Activated T-cell treated with anti-CD3 and anti-CD28 coated beads for 24 hours (primary cell): ENCODE results near the gene PPP1R9A.

Experiments
- DNase-seq: peaks from one replicate; pipeline ENCODE4 v3.0.0-alpha.2; 2020; ENCODE audit warnings: low read depth

Gene PPP1R9A

DNA sequence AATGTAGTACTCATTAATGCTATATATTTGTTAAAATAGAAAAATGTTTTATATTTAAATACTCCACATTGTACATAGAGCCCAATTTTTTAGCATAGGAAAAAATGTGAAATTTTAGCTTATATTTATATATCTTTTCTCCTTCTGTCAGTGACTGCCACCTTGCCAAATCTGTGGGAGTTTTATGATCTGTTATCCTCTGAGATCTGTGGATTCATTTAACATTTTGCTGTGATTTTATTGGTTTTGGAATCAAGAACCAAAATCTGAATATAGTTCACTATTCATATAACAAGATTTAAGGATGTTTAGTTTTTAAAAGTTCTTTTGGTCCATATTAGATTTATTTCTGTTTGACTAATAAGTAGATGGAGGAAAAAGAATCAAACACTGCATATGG is 127.9 kb downstream of the PPP1R9A start:
- DNase-seq = no peak

DNA sequence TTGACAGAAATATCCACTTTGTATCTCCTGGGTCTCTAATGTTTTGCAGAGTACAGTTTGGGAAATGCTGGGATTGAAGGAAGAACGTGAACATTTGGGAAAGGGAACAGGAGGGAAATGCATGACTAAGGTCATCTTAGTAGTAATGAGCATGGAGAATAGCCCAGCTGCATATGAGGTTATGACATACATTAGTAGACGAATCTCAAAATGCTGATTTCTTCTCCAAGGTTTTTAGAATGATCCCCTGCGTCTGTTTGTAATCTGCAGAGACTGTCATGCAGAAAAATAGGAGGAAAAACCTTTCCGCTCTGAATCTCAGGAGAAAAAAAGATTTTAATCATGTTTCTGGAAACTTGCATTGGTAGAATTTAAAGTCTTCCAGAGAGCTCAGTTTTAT is 133.6 kb downstream of the PPP1R9A start:
- DNase-seq = no peak

DNA sequence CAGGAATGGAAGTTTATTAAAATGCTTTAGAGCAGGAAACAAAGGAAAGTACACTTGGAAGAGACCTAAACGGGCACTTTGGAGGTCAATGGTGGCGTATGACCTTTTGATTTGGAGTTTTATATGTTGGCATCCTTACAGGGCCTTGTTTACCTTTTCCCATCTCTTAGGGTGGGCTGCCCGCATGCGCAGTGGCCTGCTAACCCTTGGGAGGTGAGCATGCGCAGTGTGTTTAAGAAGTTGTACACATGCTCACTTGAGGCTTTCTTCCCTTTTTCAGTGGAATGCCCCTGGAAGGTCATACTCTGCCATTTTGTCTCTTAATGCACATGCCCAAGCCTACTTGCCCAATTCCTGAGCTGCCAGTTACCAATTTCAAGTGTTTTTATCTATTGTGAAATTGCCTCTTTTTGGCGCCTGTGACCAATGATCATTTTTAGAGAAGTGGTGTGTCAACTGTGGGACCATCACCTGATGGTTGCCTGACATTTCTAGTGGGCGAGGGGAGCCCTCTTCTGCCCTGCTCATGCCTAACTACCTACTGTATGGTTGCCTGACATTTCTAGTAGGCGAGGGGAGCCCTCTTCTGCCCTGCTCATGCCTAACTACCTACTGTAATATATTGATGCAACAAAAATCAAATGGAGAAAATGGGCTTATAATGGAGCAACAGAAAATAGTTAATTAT is 138.0 kb downstream of the PPP1R9A start:
- DNase-seq = no peak

DNA sequence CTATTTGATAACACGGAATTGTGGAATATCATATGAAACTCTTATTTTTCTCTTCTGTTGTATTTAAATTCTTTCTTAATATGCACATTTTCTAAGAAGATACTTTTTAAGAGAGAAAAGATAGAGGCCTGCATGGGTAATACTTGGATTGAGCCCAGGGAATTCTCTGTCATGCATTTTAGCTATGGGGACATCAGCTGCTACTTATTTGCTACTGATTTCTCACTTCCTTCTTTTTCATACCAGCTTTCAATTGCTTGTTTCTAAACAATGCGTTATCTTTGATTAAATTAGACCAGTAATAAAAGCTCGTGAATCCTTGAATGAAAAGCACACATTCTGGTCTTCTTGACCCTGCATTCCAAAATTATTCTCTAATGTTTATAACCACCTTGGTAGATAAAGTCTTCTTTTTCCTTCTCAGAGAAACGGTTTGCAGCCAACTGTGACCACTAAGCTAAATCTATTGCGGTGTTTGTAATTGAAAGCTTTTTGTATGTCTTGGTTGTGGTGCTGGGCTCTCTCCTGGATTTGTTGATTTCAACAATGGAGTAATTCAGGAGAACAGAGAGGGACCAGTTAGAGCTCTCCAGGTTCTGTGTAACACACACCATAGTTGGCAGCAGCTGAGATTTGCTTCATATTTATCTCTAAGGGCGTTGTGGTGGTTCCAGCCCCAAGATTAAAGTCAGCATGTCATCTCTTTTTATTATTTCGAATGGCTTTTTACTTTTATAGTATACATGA is 139.3 kb downstream of the PPP1R9A start:
- no peak for DNase-seq

DNA sequence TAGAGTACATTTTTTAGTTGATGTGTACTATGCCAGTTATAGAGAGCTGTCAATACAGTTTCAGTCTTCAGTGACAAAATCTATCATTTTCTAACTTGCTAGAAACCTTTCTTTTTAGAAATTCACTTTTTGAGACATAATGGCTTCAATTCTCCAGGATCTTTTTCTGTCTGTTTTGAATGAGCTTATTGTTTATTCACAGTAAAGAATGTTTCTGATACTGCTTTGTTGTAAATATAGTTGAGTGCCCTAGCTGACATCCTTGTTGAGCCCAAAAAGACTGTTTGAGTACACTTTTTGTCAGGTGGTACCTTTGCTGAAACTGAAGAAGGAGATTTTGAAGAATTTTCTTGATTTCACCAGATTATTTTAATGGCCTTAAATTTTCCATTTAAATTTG is 139.9 kb downstream of the PPP1R9A start:
- no peak for DNase-seq

DNA sequence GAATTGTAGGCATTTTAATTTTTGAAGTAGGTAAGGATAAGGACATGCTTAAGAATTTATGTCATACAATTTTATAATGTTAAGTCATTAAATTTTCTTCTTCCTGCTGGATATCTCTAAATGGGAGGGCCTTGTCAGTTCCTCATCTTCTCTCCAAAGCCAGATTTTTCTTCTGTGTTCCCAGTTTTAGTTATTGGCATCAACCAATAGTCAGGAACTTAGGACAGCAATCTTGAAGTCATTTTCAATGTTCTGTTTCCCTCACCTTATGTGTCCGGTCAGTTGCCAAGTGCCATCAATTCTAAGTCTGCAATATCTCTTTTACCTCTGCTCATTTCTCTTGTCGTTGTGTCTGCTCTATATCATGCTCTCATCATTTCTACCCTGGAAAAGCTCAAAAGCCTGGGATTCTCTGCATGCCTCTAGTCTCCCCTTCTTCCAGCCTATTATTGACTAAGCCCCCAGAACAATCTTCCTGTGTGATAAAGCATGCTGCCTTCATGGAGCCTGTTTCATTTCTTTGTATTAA is 145.2 kb downstream of the PPP1R9A start:
- DNase-seq = no peak

DNA sequence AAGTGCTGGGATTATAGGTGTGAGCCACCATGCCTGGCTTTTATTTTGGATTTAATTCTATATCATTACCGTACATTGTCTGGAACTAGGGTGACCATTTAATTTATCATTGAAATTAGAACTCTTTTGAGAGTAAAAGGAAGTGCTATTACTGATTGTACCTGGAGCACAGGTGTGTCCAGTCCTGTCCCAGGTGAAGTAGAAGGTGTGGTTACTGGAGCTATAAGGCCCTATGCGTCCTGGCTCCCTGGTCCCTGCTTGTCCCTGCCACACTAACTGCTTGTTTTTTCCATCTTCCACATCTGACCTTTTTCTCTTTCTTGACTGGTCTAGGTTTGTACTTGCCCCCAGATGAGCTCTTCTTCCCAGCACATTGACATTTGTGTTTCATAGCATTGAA is 147.0 kb downstream of the PPP1R9A start:
- DNase-seq = no peak

DNA sequence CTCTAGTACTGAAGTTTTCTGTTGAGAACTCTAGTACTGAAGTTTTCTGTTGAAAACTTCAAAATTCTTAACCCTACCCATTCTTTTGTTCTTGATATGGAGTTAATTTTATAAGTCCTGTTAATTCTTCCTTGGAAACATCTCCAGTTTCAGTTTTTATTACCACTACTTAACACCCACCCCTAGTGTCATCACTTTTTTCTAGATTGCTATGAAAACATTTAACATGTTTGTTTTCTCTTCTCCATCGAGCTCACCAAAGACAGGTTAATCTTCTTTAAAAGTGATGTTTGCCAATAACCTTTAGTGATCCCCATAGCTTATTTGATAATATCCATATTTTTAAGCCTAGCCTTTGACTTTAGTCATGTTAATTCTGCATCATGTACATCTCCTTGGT is 147.9 kb downstream of the PPP1R9A start:
- no peak for DNase-seq

DNA sequence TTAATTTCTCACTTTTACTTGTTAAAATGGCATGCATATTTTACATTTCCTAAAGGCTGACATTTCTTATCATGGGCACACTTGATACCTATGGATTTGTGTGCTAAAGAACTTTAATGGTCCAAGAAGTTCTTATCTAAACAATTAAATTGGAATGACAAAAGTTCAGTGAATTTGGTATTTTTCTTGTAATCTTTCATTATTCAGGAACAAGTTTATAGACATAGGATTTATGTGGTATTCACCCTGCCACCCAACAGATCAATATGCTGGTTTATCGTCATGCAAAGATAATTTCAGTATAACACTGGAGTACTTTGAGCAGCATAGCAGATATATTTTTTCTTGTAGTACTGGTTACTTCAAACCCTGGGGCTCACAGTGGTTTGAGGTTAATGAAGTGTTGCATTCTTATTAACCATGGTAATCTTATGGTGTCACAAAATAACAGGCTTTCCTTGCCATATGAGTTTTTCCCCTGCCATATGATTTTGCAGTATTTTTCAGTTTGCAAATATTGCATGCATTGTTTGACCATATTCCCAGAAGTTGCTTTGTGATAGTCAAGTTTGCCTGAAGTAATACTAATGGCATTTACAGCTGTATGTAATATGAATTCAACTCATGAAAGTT is 148.8 kb downstream of the PPP1R9A start:
- DNase-seq = no peak

DNA sequence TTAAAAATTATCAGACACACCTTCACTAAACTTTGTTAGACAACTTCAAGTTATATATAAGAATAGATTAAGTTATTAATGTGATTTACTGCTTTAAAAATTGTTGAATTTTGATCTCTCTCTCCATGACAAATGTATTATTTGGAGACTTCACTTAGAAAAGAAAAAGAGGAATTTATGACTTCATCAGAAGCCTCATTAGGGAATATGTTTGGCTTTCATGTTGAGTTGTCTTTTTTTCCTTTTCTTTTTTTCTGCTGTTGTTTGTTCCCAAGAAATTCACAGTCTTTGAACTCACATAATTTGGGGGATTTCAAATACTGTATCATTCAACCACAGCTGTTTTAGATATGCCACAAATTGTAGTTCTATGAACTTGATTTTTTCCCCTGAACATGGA is 149.5 kb downstream of the PPP1R9A start:
- no peak for DNase-seq

DNA sequence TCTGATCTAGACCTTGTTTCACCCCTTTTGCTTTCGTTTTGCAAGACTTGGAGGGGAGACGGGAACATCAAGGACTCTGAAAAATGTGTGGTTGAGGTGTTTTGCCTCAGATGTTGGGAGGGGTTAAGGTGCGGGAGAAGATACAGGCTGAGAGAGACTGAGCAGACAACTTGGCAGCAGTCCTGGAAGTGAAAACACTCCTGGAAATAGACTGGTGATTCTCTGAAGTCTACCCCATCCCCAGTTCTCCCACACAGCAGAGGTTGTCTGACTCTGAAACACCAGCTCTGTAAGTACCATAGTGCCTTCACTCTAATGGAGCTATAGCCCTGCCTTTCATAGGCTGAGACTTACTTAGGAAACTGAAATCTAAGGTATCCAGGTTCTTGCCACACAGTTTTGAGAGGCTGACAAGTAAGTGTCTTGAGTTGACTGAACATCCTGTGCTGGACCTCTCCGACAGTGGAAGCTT is 152.5 kb downstream of the PPP1R9A start:
- no peak for DNase-seq

DNA sequence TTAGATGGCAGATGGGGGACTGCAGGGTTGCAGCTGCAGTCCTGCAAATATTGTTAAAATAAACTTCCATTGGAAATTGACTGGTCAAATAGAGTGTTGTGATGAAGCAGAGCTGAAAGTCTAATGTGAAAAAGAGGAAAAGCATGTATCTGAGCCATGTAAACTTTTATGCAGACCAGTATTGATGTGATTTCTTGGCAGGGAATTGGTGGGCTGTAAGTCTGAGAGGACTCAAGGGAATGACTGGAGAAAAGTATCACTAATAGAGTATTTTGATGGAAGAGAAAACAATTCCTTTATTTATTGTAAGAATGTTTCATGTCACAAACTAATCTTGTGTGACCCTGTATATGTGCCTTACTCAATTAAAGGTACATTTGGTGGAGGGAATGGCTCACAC is 155.5 kb downstream of the PPP1R9A start:
- no peak for DNase-seq

DNA sequence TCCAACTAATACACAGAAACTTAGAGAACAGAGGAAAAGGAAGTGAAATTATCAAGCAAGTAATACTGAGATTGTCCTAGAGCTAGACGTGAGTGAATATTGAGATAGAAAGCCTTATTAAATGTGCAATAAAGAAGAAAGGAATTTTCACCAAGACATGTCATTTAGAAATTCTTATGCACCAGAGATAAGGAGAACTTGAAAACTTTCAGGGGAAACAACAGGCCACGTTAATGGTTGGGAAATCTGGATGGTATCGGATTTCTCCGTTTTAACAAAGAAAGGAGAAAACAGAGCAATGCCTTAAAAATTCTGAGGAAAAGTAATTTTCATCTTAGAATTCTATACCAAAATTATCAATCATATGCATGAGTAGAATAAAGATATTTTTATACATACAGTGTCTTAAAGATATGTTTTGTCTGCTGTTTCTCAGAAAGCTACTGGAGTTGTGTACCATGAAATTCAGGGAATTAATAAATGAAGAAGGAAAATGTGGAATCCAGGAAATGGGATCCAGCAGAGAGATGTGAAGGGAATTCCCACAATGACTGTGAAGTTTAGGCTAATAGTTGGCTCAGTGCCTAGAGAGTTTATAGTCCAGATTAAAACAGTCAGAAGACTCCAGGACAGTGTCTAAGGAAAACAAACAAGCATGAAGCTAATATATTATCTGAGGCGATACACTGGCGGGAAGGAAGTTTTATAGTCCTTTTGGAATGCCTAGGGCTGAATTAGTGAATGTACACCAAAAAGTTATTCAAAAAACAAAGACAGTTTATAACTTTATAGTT is 159.5 kb downstream of the PPP1R9A start:
- DNase-seq = no peak

DNA sequence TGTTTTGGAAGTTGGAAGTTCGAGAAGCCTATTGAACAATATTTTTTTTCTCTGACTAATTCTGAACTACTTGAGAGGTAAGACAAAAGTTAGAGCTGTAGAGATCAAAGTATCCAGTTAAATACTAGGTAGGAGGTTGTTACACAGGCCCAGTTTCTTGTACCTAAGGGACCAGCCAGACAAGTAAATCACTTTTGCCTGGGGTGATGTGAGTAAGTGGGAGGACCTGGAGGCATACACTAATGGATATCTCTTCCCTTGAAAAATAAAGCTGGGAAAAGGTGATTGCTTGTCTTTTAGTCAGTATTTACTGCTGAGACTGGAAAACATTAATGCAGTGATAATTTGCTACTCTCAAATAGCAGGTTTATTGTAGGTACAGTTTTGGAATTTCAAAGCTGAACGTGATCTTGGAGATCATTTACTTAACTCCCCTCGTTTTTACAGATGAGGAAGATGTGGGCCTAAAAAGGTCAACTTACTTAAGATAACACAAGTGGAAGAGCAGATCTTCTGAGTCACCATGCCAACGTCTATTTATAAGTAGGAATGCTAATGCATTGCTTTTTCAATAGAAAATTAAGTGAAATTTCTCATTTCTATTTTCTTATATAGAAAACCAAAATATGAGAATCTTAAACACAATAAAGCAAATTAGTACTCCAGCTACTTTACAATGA is 181.3 kb downstream of the PPP1R9A start:
- no peak for DNase-seq

DNA sequence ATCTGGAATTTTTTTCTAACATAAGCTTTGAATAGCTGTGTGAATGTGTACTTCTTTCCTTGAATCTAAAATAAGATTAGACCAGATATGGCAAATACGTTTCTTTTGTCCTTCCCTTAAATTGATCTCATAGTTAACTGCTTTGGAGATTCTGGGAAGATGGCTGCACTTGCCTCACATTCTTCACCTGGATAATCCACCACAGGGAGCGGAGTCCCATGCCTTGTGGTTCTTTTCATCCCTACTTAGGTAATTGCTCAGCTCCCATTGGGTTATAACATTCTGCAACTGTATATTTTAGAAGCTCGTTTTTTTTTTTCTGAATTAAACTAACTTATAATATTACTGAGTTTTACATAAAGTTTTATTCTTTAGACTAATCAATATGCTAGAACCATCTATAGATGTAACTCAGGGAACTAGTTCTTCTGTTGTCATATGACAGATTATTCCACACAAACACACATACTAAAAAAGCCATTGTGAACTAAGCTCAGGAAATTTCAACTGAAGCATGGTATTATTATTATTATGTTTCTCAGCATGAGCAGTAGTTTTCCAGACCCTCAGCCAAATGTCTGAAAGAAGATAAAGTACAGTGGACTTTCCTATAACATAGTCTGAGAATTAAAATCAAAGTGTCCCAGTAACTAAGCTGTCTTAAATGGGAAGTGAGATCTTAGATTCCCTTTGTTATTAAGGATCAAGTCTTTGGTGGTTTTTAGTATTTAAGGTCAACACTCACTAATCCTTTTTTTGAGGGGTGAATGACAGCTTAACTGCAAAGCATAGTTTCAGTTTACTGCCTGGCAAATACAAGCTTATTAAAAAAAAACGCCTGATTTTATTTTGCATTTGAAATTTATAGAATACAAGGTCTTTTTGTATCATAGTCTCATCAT is 182.3 kb downstream of the PPP1R9A start:
- DNase-seq = no peak

DNA sequence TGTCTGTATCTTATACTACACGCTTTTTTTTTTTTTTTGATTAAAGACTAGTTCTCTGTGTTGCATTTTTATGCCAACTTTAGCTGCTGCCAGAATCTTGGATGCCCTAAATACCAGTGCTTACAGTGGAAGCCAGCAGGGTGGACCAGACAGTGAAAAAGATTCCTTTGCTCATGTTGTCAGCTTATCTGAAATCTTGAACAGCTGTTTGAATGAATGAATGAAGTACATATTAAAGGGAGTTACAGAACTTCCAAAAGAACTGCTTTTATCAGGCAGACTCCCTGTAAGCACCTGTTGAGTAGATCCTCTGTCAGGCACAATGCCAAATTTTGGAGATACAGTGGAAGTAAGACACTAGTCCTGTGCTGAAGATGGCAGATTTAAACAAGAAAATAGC is 184.9 kb downstream of the PPP1R9A start:
- DNase-seq = no peak

DNA sequence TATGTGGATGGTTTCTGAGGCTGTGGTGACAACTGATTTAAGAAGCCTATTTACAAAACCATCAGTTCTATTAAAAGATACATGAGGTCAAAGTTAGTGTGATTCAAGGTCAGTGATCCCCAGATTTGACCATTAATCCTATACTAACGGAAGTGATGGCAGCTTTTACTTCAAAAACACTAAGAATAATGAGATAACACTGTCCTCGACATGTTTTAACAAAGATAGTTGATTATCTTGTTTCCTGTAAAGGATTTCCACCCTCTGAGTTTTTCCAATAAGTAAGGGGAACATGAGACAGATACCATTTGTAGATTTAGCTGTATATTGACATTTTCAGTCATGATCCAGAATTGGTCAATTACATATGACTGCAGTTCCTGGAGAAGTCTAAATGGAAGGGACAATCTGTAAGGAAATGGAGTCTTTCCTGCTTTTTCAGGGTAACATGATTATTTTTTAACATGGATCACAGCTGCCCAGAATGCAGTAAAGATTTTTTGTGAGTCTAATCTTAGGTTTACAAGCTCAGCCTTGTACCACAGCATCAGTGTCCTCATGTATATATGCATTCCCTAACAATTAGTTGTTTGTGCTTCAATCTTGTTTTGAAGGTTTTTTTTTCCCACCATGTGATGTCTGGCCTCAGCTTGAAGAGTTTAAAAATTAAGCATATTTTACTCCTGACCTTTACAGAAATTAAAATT is 188.0 kb downstream of the PPP1R9A start:
- DNase-seq = no peak

DNA sequence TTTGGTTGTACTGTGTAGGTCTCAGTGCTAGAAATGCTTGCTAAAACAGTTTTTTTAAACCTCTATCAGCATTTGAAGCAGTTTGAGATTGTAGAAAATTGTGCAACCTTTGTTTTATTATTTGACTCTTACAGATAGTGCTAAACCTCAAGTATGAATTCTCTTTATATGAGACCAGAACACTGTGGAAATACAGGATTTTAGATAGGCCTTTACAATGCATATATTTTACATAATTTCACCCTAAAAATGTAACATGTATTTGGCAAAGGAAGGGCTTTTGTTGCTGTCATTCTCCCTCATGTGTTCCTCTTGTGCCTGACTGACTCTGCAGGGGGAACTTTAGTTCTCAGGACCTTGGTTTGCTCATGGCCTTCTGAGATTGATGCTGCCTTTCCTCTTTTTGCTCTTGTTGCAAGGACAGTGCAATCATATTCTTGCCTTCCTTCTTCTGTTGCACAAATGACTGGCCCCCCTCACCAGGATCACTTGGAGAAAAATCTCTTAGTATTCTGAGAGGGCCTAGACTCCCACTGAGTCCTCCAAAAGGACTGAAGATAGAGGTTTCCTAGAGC is 188.7 kb downstream of the PPP1R9A start:
- no peak for DNase-seq

DNA sequence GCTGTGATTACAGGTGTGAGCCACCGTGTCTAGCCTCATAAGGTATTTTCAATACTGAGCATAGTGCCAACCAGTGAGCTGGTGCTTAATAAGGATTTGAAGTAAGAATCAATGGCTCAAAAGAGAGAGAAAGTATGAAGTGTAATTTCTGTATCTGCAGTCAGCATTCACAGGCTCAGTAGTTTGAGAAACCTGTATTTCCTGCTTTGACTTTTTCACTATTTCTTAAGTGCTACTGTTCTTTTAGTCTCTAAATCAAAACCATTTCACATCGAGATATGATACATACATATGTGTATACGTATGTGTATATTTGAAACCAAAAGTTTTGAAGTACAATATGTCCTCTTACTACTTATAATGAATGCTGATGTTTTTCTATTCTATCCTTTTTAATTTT is 189.9 kb downstream of the PPP1R9A start:
- no peak for DNase-seq

DNA sequence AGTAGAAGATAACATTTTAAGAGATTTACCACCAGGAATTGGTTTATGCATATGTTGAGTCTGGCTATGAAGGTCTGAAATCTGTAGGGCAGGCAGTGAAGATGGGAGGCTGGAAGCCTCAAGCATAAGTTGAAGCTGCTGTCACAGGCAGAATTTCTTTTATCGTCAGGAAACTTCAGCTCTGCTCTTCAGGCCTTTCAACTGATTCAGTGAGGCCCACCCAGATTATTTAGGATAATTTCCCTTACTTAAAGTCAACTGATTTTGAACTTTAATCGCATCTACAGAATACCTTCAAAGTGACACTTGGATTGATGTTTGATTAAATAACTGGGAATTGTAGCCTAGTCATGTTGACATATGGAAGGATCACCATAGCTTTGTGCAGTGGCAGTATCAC is 190.5 kb downstream of the PPP1R9A start:
- no peak for DNase-seq
